K562 (cell line): ENCODE measurements around the gene ANXA2. TPM values are rescaled to one million over a fixed set of nuclear protein-coding genes. Genes with fewer than 3 reads are reported as not detected.

Experiments
- GABPB2 ChIP-seq: fragments of 250-450 bp; sonication (Bioruptor Pico); conservative IDR thresholded peaks from 2 replicates; pipeline ENCODE4 v1.5.1; 2021; ENCODE audit warnings: mild to moderate bottlenecking
- HIVEP1 ChIP-seq: fragments of 250-450 bp; sonication (Bioruptor Pico); IDR thresholded peaks from 2 replicates; pipeline ENCODE4 v1.4.0; 2020; ENCODE audit warnings: mild to moderate bottlenecking
- JUNB ChIP-seq: fragments of 450-650 bp; formaldehyde crosslinking; conservative IDR thresholded peaks from 2 replicates; pipeline ENCODE4 v1.4.0; 2020; ENCODE audit warnings: mild to moderate bottlenecking
- PHB2 ChIP-seq: fragments of 450-650 bp; IDR thresholded peaks from 2 replicates; pipeline ENCODE4 v1.6.1; 2017; ENCODE audit warnings: low read depth
- PTTG1 ChIP-seq: fragments of 450-650 bp; IDR thresholded peaks from 2 replicates; pipeline ENCODE4 v1.6.1; 2016; ENCODE audit warnings: low read depth, mild to moderate bottlenecking, missing genetic modification characterization, missing compliant biosample characterization
- ZNF121 ChIP-seq: sonication (generic); formaldehyde crosslinking; conservative IDR thresholded peaks from 2 replicates; pipeline ENCODE4 v1.8.0; 2022; ENCODE audit warnings: missing genetic modification reagents
- ZNF408 ChIP-seq: fragments of 250-450 bp; sonication (Bioruptor Pico); IDR thresholded peaks from 2 replicates; pipeline ENCODE4 v1.4.0; 2020; ENCODE audit warnings: low read depth, mild to moderate bottlenecking, moderate library complexity
- polyA plus RNA-seq, 8 experiments: library from polyadenylated mRNA; depleted of rRNA in 4 of 8; stranded (reverse) in 5 of 8; unstranded in 3 of 8; fragments of >200 nt; fragmentation: Nextera tagmentation in 2 of 8; fragmentation: Illumina TruSeq in 1 of 8; extraction: Ambion mirVana in 2 of 8; extraction: Trizol in 1 of 8; gene quantifications; 2 replicates each; pipeline versions ENCODE4 v1.2.1 to v1.2.3, GENCODE V29; 2011 to 2014; ENCODE audit warnings: inconsistent platforms in 1 of 8, missing spikeins in 1 of 8
- total RNA-seq, 7 experiments: library from RNA; depleted of rRNA in 6 of 7; stranded (reverse); fragments of >200 nt in 6 of 7; fragmentation: Illumina TruSeq in 2 of 7; extraction: Trizol in 2 of 7; gene quantifications; 2 replicates each; pipeline versions ENCODE4 v1.2.1 to v1.2.3, GENCODE V29; 2011 to 2021; ENCODE audit warnings: low replicate concordance in 1 of 7
- TF ChIP-seq, protein P1 (sequence below): sonication (generic); formaldehyde crosslinking; IDR thresholded peaks from 2 replicates; pipeline ENCODE4 v1.8.0; 2022; ENCODE audit warnings: mild to moderate bottlenecking, missing genetic modification reagents
- TF ChIP-seq, protein P2 (sequence below): sonication (generic); formaldehyde crosslinking; IDR thresholded peaks from 2 replicates; pipeline ENCODE4 v1.8.0; 2023; ENCODE audit warnings: mild to moderate bottlenecking, missing genetic modification reagents
- TF ChIP-seq, protein P3 (sequence below): fragments of 250-450 bp; sonication (Bioruptor Pico); IDR thresholded peaks from 2 replicates; pipeline ENCODE4 v1.8.0; 2022; ENCODE audit warnings: moderate library complexity, mild to moderate bottlenecking, inconsistent platforms
- TF ChIP-seq, protein P4 (sequence below): sonication (generic); formaldehyde crosslinking; IDR thresholded peaks from 2 replicates; pipeline ENCODE4 v1.9.0; 2022; ENCODE audit warnings: mild to moderate bottlenecking, missing genetic modification reagents
- TF ChIP-seq, protein P5 (sequence below), 2 experiments: fragments of 150-350 bp in 1 of 2; IDR thresholded peaks; 2 replicates each; pipeline ENCODE4 v1.6.1; 2012 to 2016; ENCODE audit warnings: low read depth in 2 of 2, low read length in 2 of 2, mild to moderate bottlenecking in 1 of 2, moderate library complexity in 1 of 2

Gene ANXA2
- total and polyA plus RNA-seq, 9 of the 15 experiments (the other 6 are each of a cell fraction or from before 2014, with no cell fraction given) = 301 to 1,102 (median 452) TPM

DNA sequence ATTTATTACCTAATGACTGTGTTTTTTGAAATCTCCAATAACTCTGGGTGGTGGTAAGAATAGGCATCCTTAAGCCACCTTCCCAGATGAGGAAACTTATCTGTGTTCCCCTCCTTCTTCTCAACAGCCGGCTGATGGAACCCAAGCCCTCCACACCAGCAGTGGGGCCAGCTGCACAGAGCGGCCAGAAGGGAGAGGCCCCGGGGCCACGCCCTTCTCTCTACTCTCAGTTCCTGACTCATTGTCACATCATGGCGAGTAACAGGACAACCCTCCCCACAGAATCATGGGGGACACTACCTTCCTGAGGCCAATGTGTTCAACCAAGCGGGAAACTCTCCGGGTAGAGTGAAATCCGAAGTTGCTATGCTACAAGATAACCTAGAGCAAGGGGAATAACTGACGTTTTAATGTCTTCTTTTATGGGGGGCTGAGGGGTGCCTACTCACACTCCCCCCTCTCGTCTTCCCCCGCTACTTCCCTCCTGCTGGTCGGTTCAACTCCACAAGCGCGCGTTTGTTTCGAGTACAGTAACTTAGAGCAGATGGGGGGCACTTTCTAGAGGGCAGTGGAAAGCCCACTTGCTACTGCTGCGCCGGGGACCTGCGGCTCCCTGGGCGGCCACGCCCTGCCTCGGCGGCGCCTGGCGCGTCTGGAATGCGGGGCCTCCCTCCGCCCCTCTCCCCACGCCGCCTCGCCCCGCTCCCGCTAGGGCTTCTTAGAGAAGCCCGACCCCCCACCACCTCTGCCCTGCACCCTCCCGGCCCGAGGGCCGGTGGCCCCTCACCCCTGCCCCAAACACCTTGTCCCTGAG is 621 bp downstream of the ANXA2 start (continued):
- no peak for TF ChIP-seq PTTG1 (tag)
- TF ChIP-seq, protein P1, sequence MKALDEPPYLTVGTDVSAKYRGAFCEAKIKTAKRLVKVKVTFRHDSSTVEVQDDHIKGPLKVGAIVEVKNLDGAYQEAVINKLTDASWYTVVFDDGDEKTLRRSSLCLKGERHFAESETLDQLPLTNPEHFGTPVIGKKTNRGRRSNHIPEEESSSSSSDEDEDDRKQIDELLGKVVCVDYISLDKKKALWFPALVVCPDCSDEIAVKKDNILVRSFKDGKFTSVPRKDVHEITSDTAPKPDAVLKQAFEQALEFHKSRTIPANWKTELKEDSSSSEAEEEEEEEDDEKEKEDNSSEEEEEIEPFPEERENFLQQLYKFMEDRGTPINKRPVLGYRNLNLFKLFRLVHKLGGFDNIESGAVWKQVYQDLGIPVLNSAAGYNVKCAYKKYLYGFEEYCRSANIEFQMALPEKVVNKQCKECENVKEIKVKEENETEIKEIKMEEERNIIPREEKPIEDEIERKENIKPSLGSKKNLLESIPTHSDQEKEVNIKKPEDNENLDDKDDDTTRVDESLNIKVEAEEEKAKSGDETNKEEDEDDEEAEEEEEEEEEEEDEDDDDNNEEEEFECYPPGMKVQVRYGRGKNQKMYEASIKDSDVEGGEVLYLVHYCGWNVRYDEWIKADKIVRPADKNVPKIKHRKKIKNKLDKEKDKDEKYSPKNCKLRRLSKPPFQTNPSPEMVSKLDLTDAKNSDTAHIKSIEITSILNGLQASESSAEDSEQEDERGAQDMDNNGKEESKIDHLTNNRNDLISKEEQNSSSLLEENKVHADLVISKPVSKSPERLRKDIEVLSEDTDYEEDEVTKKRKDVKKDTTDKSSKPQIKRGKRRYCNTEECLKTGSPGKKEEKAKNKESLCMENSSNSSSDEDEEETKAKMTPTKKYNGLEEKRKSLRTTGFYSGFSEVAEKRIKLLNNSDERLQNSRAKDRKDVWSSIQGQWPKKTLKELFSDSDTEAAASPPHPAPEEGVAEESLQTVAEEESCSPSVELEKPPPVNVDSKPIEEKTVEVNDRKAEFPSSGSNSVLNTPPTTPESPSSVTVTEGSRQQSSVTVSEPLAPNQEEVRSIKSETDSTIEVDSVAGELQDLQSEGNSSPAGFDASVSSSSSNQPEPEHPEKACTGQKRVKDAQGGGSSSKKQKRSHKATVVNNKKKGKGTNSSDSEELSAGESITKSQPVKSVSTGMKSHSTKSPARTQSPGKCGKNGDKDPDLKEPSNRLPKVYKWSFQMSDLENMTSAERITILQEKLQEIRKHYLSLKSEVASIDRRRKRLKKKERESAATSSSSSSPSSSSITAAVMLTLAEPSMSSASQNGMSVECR (CRISPR knock-in tag) = peak; percentile 79
- TF ChIP-seq, protein P2, sequence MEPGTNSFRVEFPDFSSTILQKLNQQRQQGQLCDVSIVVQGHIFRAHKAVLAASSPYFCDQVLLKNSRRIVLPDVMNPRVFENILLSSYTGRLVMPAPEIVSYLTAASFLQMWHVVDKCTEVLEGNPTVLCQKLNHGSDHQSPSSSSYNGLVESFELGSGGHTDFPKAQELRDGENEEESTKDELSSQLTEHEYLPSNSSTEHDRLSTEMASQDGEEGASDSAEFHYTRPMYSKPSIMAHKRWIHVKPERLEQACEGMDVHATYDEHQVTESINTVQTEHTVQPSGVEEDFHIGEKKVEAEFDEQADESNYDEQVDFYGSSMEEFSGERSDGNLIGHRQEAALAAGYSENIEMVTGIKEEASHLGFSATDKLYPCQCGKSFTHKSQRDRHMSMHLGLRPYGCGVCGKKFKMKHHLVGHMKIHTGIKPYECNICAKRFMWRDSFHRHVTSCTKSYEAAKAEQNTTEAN (CRISPR knock-in tag) = no peak
- TF ChIP-seq GABPB2 (CRISPR knock-in tag) = no peak
- TF ChIP-seq, protein P3, sequence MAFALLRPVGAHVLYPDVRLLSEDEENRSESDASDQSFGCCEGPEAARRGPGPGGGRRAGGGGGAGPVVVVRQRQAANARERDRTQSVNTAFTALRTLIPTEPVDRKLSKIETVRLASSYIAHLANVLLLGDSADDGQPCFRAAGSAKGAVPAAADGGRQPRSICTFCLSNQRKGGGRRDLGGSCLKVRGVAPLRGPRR = no peak
- no peak for TF ChIP-seq HIVEP1 (CRISPR knock-in tag)
- TF ChIP-seq, protein P4, sequence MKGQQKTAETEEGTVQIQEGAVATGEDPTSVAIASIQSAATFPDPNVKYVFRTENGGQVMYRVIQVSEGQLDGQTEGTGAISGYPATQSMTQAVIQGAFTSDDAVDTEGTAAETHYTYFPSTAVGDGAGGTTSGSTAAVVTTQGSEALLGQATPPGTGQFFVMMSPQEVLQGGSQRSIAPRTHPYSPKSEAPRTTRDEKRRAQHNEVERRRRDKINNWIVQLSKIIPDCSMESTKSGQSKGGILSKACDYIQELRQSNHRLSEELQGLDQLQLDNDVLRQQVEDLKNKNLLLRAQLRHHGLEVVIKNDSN = no peak
- TF ChIP-seq ZNF121 (CRISPR knock-in tag) = no peak
- no peak for TF ChIP-seq PHB2
- TF ChIP-seq, protein P5, sequence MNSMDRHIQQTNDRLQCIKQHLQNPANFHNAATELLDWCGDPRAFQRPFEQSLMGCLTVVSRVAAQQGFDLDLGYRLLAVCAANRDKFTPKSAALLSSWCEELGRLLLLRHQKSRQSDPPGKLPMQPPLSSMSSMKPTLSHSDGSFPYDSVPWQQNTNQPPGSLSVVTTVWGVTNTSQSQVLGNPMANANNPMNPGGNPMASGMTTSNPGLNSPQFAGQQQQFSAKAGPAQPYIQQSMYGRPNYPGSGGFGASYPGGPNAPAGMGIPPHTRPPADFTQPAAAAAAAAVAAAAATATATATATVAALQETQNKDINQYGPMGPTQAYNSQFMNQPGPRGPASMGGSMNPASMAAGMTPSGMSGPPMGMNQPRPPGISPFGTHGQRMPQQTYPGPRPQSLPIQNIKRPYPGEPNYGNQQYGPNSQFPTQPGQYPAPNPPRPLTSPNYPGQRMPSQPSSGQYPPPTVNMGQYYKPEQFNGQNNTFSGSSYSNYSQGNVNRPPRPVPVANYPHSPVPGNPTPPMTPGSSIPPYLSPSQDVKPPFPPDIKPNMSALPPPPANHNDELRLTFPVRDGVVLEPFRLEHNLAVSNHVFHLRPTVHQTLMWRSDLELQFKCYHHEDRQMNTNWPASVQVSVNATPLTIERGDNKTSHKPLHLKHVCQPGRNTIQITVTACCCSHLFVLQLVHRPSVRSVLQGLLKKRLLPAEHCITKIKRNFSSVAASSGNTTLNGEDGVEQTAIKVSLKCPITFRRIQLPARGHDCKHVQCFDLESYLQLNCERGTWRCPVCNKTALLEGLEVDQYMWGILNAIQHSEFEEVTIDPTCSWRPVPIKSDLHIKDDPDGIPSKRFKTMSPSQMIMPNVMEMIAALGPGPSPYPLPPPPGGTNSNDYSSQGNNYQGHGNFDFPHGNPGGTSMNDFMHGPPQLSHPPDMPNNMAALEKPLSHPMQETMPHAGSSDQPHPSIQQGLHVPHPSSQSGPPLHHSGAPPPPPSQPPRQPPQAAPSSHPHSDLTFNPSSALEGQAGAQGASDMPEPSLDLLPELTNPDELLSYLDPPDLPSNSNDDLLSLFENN (IDR thresholded peaks at IDR 0.05; ENCODE audit: low read depth in 2 of 2, low read length in 2 of 2) = no peak
- TF ChIP-seq JUNB = no peak
- TF ChIP-seq ZNF408 = no peak
